H1 (cell line): Measurements from ENCODE around the gene VPS11.

Experiments used
- CEBPB ChIP-seq: IDR thresholded peaks from 2 replicates; pipeline ENCODE4 v1.6.1; 2012; ENCODE audit warnings: low read depth, low read length
- CTCF ChIP-seq, 3 experiments: IDR thresholded peaks; 1 replicate in 2 of 3; 2 replicates in 1 of 3; pipeline versions ENCODE4 v1.5.1 to v1.6.1; 2011; ENCODE audit warnings: low read length in 3 of 3, mild to moderate bottlenecking in 3 of 3, inconsistent platforms in 2 of 3, low read depth in 1 of 3, moderate library complexity in 1 of 3; ENCODE audit not compliant: insufficient read depth in 1 of 3; ENCODE audit errors: control extremely low read depth in 1 of 3
- EP300 ChIP-seq, 2 experiments: IDR thresholded peaks; 1 replicate in 1 of 2; 2 replicates in 1 of 2; pipeline ENCODE4 v1.6.1; 2011 to 2012; ENCODE audit warnings: low read depth in 2 of 2, low read length in 2 of 2, mild to moderate bottlenecking in 2 of 2, borderline replicate concordance in 1 of 2, inconsistent platforms in 1 of 2, moderate library complexity in 1 of 2
- SIN3A ChIP-seq, 2 experiments: IDR thresholded peaks in 1 of 2; conservative IDR thresholded peaks in 1 of 2; 2 replicates each; pipeline ENCODE4 v1.6.1; 2011 to 2012; ENCODE audit warnings: low read length in 2 of 2, improper control_type of control experiment in 1 of 2, low read depth in 1 of 2, mild to moderate bottlenecking in 1 of 2
- TEAD4 ChIP-seq: IDR thresholded peaks from 2 replicates; pipeline ENCODE4 v1.6.1; 2012; ENCODE audit warnings: low read depth, low read length, inconsistent platforms, mixed read lengths

- TF ChIP-seq EP300 (IDR thresholded peaks at IDR 0.05; ENCODE audit: borderline replicate concordance in 1 of 2, low read depth in 2 of 2, low read length in 2 of 2): no peak
- no peak for TF ChIP-seq CEBPB
- no peak for TF ChIP-seq SIN3A (conservative IDR thresholded peaks at IDR 0.05 in 1 of 2, IDR thresholded peaks at IDR 0.05 in 1 of 2; ENCODE audit: low read depth in 1 of 2, low read length in 2 of 2)
- TF ChIP-seq CTCF (IDR thresholded peaks at IDR 0.05; ENCODE audit: control extremely low read depth in 1 of 3, insufficient read depth in 1 of 3, low read depth in 1 of 3, low read length in 3 of 3): no peak
- TF ChIP-seq TEAD4: no peak
Observed at GRCh38 chr11:119081682-119082260, 14.2 kb downstream of the VPS11 start.
